AG04449 (cell line): Measurements from ENCODE around the gene PCED1B.

ENCODE experiments used
- CTCF ChIA-PET: fragments of 350-600 bp; formaldehyde crosslinking; extraction: SDS; loops from one replicate; lab custom pipeline; 2021; ENCODE audit warnings: antibody characterized with exemption; lab: Yijun Ruan, JAX
- POLR2A ChIA-PET: fragments of 400-600, 350-600 bp; formaldehyde crosslinking; extraction: SDS; loops from one replicate; lab custom pipeline; 2020; ENCODE audit warnings: antibody characterized with exemption, inconsistent platforms; lab: Yijun Ruan, JAX
- DNase-seq: peaks from one replicate; pipeline ENCODE4 v3.0.0-alpha.2; 2010; ENCODE audit warnings: low read depth, low spot score
- H3K4me3 ChIP-seq: 2 replicates; pipeline ENCODE4 v1.5.1; 2011; ENCODE audit warnings: low read depth, mild to moderate bottlenecking, control low read depth, low read length
- TF ChIP-seq, protein P1 (sequence below): IDR thresholded peaks from one replicate; pipeline ENCODE4 v1.5.1; 2011; ENCODE audit warnings: mild to moderate bottlenecking, moderate library complexity, low read length, control low read depth, inconsistent platforms; ENCODE audit not compliant: insufficient read depth; ENCODE audit errors: missing control alignments

The PCED1B gene

DNA sequence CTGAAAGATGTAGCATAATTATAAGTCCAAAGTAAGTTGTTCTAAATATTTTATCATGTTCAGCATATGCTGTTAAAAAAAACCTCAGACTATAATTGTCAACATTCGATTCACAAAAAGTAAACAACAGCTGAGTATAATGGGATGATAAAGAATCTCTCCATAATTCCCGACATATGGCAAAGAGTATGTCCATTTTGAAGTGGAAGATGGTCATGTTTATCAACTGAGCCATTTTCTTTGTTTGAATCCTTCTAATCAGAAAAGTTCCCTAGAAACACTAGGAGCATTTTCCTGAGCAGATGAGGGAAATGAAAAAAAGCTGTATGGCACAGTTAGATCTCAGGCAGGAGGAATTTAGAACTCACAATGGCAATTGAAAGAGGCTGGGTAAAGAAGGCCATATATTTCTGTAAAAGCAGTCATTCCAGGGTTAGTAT, 192.4 kb downstream of the PCED1B start:
- ChIA-PET POLR2A (interaction anchor here (1.3 to 2.3 kb wide), 2 partner anchors 176 to 192 kb away, joined by 5 to 11 read pairs; partner anchors contain the start of genes AMIGO2 and PCED1B), CTCF (interaction anchor here (0.9 to 2.1 kb wide), 4 partner anchors 10 to 239 kb away, joined by 3 to 10 read pairs (median 6); no protein-coding TSS in a partner anchor)
- DNase-seq, result no peak

DNA sequence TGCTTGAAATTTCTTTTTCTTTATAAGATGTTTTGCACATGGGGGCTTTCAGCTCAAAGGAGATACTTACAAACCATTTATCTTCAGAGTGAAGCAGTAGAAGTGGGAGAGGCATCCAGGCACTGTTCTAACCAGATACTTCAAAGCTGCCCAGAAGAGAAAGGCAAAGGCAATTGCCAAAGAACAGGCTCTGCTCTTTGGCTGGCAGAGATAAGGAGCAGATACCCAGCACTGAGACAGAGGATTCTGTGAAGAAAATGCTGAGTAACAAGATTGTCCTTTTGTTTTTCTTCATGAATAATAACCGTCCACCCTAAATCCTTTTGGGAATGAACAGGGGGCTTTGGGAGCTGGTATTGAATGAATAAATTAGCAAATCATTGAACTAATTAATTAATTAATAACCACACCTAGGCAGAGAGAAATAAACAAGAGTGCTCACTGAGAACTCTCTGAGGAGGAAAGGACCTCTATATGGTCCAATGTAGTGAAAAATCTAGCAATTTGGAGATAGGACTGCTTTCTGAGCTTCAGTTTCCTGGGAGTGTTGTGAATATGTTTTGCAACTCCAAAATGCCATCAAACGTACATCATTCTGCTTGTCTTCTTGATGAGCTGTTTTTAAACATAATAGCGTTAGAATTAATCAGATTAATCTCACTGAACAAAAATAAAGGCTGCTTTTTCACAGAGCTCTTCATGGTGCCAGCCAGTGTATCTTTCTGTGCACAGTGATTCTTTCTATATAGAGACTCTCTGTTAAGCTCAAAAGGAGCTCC, 193.2 kb downstream of the PCED1B start:
- H3K4me3 ChIP-seq, result no peak overlapping the region
- ChIA-PET POLR2A (interaction anchor here (1.2 to 2.3 kb wide), 3 partner anchors 177 to 192 kb away, joined by 3 to 11 read pairs (median 5); partner anchors contain the start of genes AMIGO2 and PCED1B), CTCF (interaction anchor here (0.8 to 2.1 kb wide), 7 partner anchors 9 to 240 kb away, joined by 3 to 10 read pairs (median 3); no protein-coding TSS in a partner anchor)
- DNase-seq, result no peak
- TF ChIP-seq, protein P1, sequence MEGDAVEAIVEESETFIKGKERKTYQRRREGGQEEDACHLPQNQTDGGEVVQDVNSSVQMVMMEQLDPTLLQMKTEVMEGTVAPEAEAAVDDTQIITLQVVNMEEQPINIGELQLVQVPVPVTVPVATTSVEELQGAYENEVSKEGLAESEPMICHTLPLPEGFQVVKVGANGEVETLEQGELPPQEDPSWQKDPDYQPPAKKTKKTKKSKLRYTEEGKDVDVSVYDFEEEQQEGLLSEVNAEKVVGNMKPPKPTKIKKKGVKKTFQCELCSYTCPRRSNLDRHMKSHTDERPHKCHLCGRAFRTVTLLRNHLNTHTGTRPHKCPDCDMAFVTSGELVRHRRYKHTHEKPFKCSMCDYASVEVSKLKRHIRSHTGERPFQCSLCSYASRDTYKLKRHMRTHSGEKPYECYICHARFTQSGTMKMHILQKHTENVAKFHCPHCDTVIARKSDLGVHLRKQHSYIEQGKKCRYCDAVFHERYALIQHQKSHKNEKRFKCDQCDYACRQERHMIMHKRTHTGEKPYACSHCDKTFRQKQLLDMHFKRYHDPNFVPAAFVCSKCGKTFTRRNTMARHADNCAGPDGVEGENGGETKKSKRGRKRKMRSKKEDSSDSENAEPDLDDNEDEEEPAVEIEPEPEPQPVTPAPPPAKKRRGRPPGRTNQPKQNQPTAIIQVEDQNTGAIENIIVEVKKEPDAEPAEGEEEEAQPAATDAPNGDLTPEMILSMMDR, result no peak

More for the DNA sequence above, 192.4 kb downstream of the PCED1B start:
- TF ChIP-seq, protein P1, result no peak
- H3K4me3 ChIP-seq, result no peak overlapping the region

DNA sequence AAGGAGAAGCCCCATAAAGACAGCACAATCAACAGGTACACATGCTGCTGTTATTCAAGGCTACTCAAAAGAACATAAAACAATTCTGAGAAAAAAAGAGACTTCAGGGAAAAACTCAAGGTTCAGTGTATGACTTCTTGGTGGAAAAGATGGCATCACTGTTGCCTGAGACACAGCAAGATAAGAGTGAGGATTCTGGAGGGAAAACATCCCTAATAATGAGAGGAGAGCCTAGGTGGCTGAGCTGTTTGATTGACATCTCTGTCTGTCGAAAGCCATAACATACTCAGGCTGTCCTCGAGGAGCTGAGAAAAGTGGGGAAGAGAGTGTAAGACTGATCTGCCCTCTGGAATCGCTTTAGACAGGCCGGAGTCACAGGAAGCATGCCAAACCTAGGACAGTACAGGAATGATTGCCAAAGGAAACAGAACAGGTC, 193.8 kb downstream of the PCED1B start:
- H3K4me3 ChIP-seq, result no peak overlapping the region
- POLR2A ChIA-PET, result interaction anchor here (1.2 to 2.3 kb wide), 2 partner anchors 191 to 193 kb away, joined by 3 to 11 read pairs; partner anchors contain the start of genes AMIGO2 and PCED1B
- TF ChIP-seq, protein P1, result no peak
- DNase-seq, result no peak
- CTCF ChIA-PET, result interaction anchor here (0.8 to 2.1 kb wide), 5 partner anchors 9 to 203 kb away, joined by 3 to 10 read pairs (median 3); no protein-coding TSS in a partner anchor

DNA sequence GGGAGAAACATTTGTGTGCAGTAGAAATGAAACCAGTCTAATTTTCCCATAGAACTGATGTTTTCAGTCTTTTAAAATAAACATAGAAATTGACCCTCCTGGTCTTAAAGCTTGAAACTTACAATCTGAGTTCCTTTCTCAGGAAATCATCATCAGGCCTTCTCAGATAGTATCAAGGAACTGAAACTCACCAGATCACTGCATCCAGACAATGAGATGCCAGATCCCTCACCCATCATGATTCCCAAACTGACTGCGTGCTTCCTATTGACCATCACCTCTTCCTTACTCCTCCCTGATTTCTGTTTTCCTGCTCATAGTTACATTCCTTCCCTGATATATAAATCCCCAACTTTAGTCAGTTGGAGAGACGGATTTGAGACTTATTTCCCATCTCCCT, 195.3 kb downstream of the PCED1B start:
- TF ChIP-seq, protein P1, result no peak
- DNase-seq, result no peak
- ChIA-PET CTCF (no interaction called here), POLR2A (no interaction called here)
- H3K4me3 ChIP-seq, result no peak overlapping the region

DNA sequence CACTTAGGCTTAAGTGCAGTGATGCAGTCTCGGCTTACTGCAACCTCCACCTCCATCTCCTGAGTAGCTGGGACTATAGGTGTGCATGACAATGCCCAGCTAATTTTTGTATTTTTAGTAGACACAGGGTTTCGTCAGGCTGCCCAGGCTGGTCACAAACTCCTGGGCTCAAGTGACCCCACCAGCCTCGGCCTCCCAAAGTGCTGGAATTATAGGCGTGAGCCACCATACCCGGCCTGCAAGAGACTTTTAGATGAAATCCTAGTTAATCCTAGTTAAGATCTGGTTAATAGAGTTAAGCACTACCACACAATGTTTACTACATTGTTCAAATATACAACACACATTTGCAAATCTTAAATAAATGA, 196.8 kb downstream of the PCED1B start:
- CTCF ChIA-PET, result no interaction called here
- TF ChIP-seq, protein P1, result no peak
- H3K4me3 ChIP-seq, result no peak overlapping the region
- DNase-seq, result no peak
- POLR2A ChIA-PET, result no interaction called here
